Keratinocyte (primary cell): ENCODE data around the gene SYTL2. TPM values are rescaled to one million over a fixed set of nuclear protein-coding genes. Genes with fewer than 3 reads are reported as not detected.
A peak's percentile ranks its signal among the peaks of the same experiment; 100 is the strongest.

Experiments
- DNase-seq: peaks from one replicate; pipeline ENCODE4 v3.0.0-alpha.2; 2011; ENCODE audit warnings: low read depth, missing footprints, low spot score
- FAIRE-seq: peaks from 2 replicates; lab custom pipeline; 2011; peaks lifted over from hg19 to GRCh38; lab: Jason Lieb, UNC
- H2AFZ ChIP-seq: 2 replicates; pipeline ENCODE4 v1.6.0; 2012; ENCODE audit warnings: low read length, control low read depth, inconsistent platforms; ENCODE audit not compliant: control insufficient read depth
- H3K27ac ChIP-seq: 2 replicates; pipeline ENCODE4 v1.5.1; 2011; ENCODE audit warnings: low read length; ENCODE audit not compliant: control insufficient read depth, insufficient read depth
- H3K27me3 ChIP-seq: 3 replicates; pipeline ENCODE4 v1.6.0; 2011; ENCODE audit warnings: low read length; ENCODE audit not compliant: control insufficient read depth, insufficient read depth; ENCODE audit errors: extremely low read depth
- H3K36me3 ChIP-seq, 2 experiments: 2 replicates in 1 of 2; 3 replicates in 1 of 2; pipeline ENCODE4 v1.5.1; 2011; ENCODE audit warnings: low read length in 2 of 2, mild to moderate bottlenecking in 1 of 2; ENCODE audit not compliant: control insufficient read depth in 2 of 2, insufficient read depth in 2 of 2; ENCODE audit errors: extremely low read depth in 1 of 2
- H3K4me1 ChIP-seq: 3 replicates; pipeline ENCODE4 v1.5.1; 2011; ENCODE audit warnings: low read length; ENCODE audit not compliant: control insufficient read depth, insufficient read depth; ENCODE audit errors: extremely low read depth
- H3K4me2 ChIP-seq: 3 replicates; pipeline ENCODE4 v1.6.0; 2011; ENCODE audit warnings: low read depth, low read length; ENCODE audit not compliant: control insufficient read depth, insufficient read depth; ENCODE audit errors: extremely low read depth
- H3K4me3 ChIP-seq, 3 experiments: fragments of 200-600 bp in 1 of 3; sonication (generic) in 1 of 3; 2 replicates in 2 of 3; 3 replicates in 1 of 3; pipeline ENCODE4 v1.5.1; 2011 to 2016; ENCODE audit warnings: low read length in 3 of 3, mild to moderate bottlenecking in 3 of 3, control low read depth in 2 of 3, inconsistent platforms in 1 of 3, low read depth in 1 of 3, mixed read lengths in 1 of 3, mixed run types in 1 of 3, moderate library complexity in 1 of 3; ENCODE audit not compliant: control insufficient read depth in 2 of 3, insufficient read depth in 2 of 3; ENCODE audit errors: extremely low read depth in 1 of 3
- H3K79me2 ChIP-seq: 2 replicates; pipeline ENCODE4 v1.6.0; 2012; ENCODE audit warnings: low read length; ENCODE audit not compliant: control insufficient read depth, insufficient read depth
- H3K9ac ChIP-seq: 3 replicates; pipeline ENCODE4 v1.6.0; 2011; ENCODE audit warnings: low read length; ENCODE audit not compliant: control insufficient read depth, insufficient read depth; ENCODE audit errors: extremely low read depth
- H3K9me1 ChIP-seq: 3 replicates; pipeline ENCODE4 v1.6.0; 2011; ENCODE audit warnings: low read length; ENCODE audit not compliant: control insufficient read depth, insufficient read depth; ENCODE audit errors: extremely low read depth
- H3K9me3 ChIP-seq: 2 replicates; pipeline ENCODE4 v1.5.1; 2012; ENCODE audit warnings: low read depth, low read length; ENCODE audit not compliant: control insufficient read depth
- H4K20me1 ChIP-seq: 3 replicates; pipeline ENCODE4 v1.6.0; 2011; ENCODE audit warnings: low read length; ENCODE audit not compliant: control insufficient read depth, insufficient read depth; ENCODE audit errors: extremely low read depth
- EZH2 ChIP-seq: IDR thresholded peaks from one replicate; pipeline ENCODE4 v1.6.1; 2012; ENCODE audit warnings: inconsistent platforms, mild to moderate bottlenecking, low read length, moderate library complexity
- dilution Hi-C: fragments of 300-500 bp; cut with MboI; formaldehyde crosslinking; loops from one replicate; pipeline ENCODE4 v1.7.0; 2020; ENCODE audit warnings: low sequenced_read_pairs; ENCODE audit not compliant: extremely low pct_ligation_motif_present
- polyA plus RNA-seq, 5 experiments: library from polyadenylated mRNA; depleted of rRNA in 3 of 5; stranded (reverse) in 3 of 5; stranded (forward) in 1 of 5; unstranded in 1 of 5; fragments of >200 nt; gene quantifications; 1 replicate in 1 of 5; 2 replicates in 3 of 5; 3 replicates in 1 of 5; pipeline versions ENCODE4 v1.2.1 to v1.2.3, GENCODE V29; 2011 to 2012; ENCODE audit warnings: missing spikeins in 2 of 5, low read depth in 1 of 5, low replicate concordance in 1 of 5
- TF ChIP-seq, protein P1 (sequence below), 3 experiments: IDR thresholded peaks in 1 of 3; conservative IDR thresholded peaks in 1 of 3; optimal IDR thresholded peaks in 1 of 3; 2 replicates in 2 of 3; 3 replicates in 1 of 3; pipeline versions ENCODE3 to v1.5.1; 2011; ENCODE audit warnings: low read length in 3 of 3, mild to moderate bottlenecking in 3 of 3, moderate library complexity in 2 of 3, control low read depth in 1 of 3, inconsistent platforms in 1 of 3; ENCODE audit not compliant: insufficient read depth in 2 of 3; ENCODE audit errors: extremely low read depth in 1 of 3

The SYTL2 gene
- polyA plus RNA-seq, 1 donor (not counting 4 experiments of a cell fraction or from before 2014, with no cell fraction given) = 3.1 TPM

DNA sequence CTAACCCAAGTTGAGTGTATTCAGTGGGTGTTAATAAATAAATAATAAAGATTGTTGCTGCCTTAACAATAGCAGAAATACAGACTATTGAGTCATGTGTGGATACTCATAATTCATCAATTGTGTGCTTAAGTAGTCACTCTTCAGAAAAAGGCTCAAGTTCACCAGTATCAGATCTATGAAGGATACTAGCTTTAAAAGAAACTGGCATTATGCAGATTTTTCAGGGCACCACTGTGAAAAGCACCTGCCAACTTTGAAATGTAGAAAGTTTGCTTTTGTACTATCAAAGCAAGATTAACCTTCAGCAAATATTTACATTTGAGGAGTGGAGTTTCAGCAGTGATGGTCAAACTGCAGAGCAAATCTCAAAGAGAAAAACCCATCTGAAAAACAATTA, 20.1 kb upstream of the SYTL2 start:
- dilution Hi-C loops = no loop called here
- Histone ChIP-seq H3K4me3 (no peak overlapping the region), H3K79me2 (no peaks in the 10 kb centered on the region), H3K27me3 (no peaks in the 10 kb centered on the region), H3K9me3 (no peaks in the 10 kb centered on the region), H3K4me1 (peaks cover 19% of the 10 kb centered on the region), H3K9me1 (peaks cover 4% of the 10 kb centered on the region), H3K9ac (no peak overlapping the region), H2AFZ (no peak overlapping the region), H3K4me2 (no peak overlapping the region), H3K36me3 (no peaks in the 10 kb centered on the region), H4K20me1 (no peaks in the 10 kb centered on the region), H3K27ac (no peak overlapping the region)
- FAIRE-seq = no peak
- DNase-seq = no peak
- TF ChIP-seq EZH2 = no peak

DNA sequence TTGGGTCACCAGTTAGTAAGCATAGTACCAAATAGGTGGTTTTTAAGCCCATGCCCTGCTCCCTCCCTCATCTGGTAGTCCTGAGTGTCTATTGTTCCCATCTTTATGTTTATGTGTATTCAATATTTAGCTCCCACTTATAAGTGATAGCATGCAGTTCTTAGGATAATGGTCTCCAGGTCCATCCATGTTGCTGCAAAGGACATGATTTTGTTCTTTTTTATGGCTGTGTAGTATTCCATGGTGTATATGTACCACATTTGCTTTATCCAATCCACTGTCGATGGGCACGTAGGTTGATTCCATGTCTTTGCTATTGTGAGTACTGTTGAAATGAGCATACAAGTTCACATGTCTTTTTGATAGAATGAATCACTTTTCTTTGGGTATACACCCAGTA, 18.2 kb upstream of the SYTL2 start:
- no peaks in the 10 kb centered on the region for H3K27me3 ChIP-seq
- dilution Hi-C loops = no loop called here
- no peak for TF ChIP-seq EZH2
- TF ChIP-seq, protein P1, sequence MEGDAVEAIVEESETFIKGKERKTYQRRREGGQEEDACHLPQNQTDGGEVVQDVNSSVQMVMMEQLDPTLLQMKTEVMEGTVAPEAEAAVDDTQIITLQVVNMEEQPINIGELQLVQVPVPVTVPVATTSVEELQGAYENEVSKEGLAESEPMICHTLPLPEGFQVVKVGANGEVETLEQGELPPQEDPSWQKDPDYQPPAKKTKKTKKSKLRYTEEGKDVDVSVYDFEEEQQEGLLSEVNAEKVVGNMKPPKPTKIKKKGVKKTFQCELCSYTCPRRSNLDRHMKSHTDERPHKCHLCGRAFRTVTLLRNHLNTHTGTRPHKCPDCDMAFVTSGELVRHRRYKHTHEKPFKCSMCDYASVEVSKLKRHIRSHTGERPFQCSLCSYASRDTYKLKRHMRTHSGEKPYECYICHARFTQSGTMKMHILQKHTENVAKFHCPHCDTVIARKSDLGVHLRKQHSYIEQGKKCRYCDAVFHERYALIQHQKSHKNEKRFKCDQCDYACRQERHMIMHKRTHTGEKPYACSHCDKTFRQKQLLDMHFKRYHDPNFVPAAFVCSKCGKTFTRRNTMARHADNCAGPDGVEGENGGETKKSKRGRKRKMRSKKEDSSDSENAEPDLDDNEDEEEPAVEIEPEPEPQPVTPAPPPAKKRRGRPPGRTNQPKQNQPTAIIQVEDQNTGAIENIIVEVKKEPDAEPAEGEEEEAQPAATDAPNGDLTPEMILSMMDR (optimal IDR thresholded peaks at IDR 0.05 in 1 of 3, IDR thresholded peaks at IDR 0.05 in 1 of 3, conservative IDR thresholded peaks at IDR 0.05 in 1 of 3; ENCODE audit: extremely low read depth in 1 of 3, insufficient read depth in 2 of 3, low read length in 3 of 3) = no peak
- H3K4me2 ChIP-seq = no peak overlapping the region
- H3K4me3 ChIP-seq = no peak overlapping the region
- H3K36me3 ChIP-seq = no peaks in the 10 kb centered on the region
- no peak for DNase-seq
- H3K4me1 ChIP-seq = peaks cover 19% of the 10 kb centered on the region
- no peaks in the 10 kb centered on the region for H4K20me1 ChIP-seq
- H3K9ac ChIP-seq = no peak overlapping the region
- no peak for FAIRE-seq
- no peaks in the 10 kb centered on the region for H3K79me2 ChIP-seq
- no peak overlapping the region for H3K27ac ChIP-seq
- no peak overlapping the region for H2AFZ ChIP-seq
- H3K9me1 ChIP-seq = peaks cover 4% of the 10 kb centered on the region
- H3K9me3 ChIP-seq = no peaks in the 10 kb centered on the region

DNA sequence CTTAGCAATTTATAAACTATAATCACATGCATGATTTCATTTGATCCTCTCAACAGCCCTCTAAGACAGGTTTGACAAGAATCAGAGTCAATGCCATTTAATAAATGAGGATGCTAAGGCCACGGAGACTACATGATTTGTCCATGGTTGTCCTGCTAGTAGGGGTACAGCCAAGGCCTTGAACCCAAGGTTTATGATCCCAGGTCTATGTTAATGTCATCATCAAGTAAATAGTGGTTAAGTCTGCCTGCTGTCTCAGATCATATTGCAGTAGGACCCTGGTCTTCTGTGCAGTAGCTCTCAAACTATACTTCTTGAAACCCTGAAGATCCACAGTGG, 17.7 kb upstream of the SYTL2 start:
- H3K36me3 ChIP-seq = no peaks in the 10 kb centered on the region
- no peaks in the 10 kb centered on the region for H3K9me3 ChIP-seq
- no peak for DNase-seq
- H3K27me3 ChIP-seq = no peaks in the 10 kb centered on the region
- TF ChIP-seq EZH2 = no peak
- TF ChIP-seq, protein P1 (optimal IDR thresholded peaks at IDR 0.05 in 1 of 3, IDR thresholded peaks at IDR 0.05 in 1 of 3, conservative IDR thresholded peaks at IDR 0.05 in 1 of 3; ENCODE audit: extremely low read depth in 1 of 3, insufficient read depth in 2 of 3, low read length in 3 of 3) = no peak
- no peak overlapping the region for H3K4me3 ChIP-seq
- H4K20me1 ChIP-seq = no peaks in the 10 kb centered on the region
- H3K4me2 ChIP-seq = no peak overlapping the region
- H3K79me2 ChIP-seq = no peaks in the 10 kb centered on the region
- FAIRE-seq = no peak
- peaks cover 4% of the 10 kb centered on the region for H3K9me1 ChIP-seq
- peak overlapping the region; percentile 25 for H3K27ac ChIP-seq
- H3K4me1 ChIP-seq = peaks cover 19% of the 10 kb centered on the region
- dilution Hi-C loops = no loop called here
- H3K9ac ChIP-seq = no peak overlapping the region
- H2AFZ ChIP-seq = no peak overlapping the region
